Esophagus squamous epithelium (tissue), 5 donors: ENCODE results near the gene DCAF6. TPM values are rescaled to one million over a fixed set of nuclear protein-coding genes. Genes with fewer than 3 reads are reported as not detected.

Source experiments
- DNase-seq: peaks from one replicate; lab custom pipeline; 2025; lab: John Stamatoyannopoulos, UW
- H3K27ac ChIP-seq, 4 donors: fragments of 200-600 bp; sonication (generic); one replicate each; pipeline ENCODE4 v1.5.1; 2016 to 2019; ENCODE audit warnings: mild to moderate bottlenecking in 1 of 4
- H3K27me3 ChIP-seq, 4 donors: fragments of 200-600 bp; sonication (generic); 1 replicate in 3 of 4; 2 replicates in 1 of 4; pipeline versions ENCODE4 v1.5.1 to v1.6.0; 2017 to 2021; ENCODE audit warnings: antibody characterized with exemption in 1 of 4
- H3K36me3 ChIP-seq, 3 donors: fragments of 200-600 bp; sonication (generic); one replicate each; pipeline ENCODE4 v1.5.1; 2016 to 2019
- H3K4me1 ChIP-seq, 3 donors: fragments of 200-600 bp; sonication (generic); one replicate each; pipeline ENCODE4 v1.5.1; 2017 to 2019
- H3K4me3 ChIP-seq, 4 donors: fragments of 200-600 bp; sonication (generic); 1 replicate in 3 of 4; 2 replicates in 1 of 4; pipeline ENCODE4 v1.5.1; 2016 to 2019; ENCODE audit warnings: mild to moderate bottlenecking in 2 of 4, moderate library complexity in 1 of 4
- H3K9me3 ChIP-seq, 3 donors: fragments of 200-600 bp; sonication (generic); one replicate each; pipeline ENCODE4 v1.5.1; 2016 to 2019
- POLR2A ChIP-seq, 4 donors: fragments of 450-650 bp; IDR thresholded peaks; one replicate each; pipeline ENCODE4 v1.6.1; 2017; ENCODE audit warnings: antibody characterized with exemption in 4 of 4, mild to moderate bottlenecking in 4 of 4, moderate library complexity in 3 of 4
- WGBS, 2 donors: methylation state at CpG; one replicate each; pipeline ENCODE4 v1.1.5; 2018; 5-methylcytosine and 5-hydroxymethylcytosine counted together
- intact Hi-C: fragments of 100-400 bp; cut with DNase I; formaldehyde crosslinking; loops from one replicate; pipeline ENCODE4 v1.15.0; 2022
- total RNA-seq, 4 donors: library from RNA; depleted of rRNA; stranded (reverse); fragments of >200 nt; gene quantifications; one replicate each; pipeline ENCODE4 v1.1.0, GENCODE V29; 2016
- TF ChIP-seq, protein P1 (sequence below), 6 experiments: fragments of 450-650 bp in 4 of 6; fragments of 200-600 bp in 2 of 6; sonication (generic) in 2 of 6; IDR thresholded peaks; one replicate each; pipeline ENCODE4 v1.5.1; 2016 to 2019; ENCODE audit warnings: antibody characterized with exemption in 6 of 6, mild to moderate bottlenecking in 4 of 6, moderate library complexity in 4 of 6
- donor health status: DM: yes; HTN: yes; CAD: no.

The DCAF6 gene
- total RNA-seq, 4 donors from 2014 or later = 20.1 to 65.8 (median 44.5) TPM

DNA sequence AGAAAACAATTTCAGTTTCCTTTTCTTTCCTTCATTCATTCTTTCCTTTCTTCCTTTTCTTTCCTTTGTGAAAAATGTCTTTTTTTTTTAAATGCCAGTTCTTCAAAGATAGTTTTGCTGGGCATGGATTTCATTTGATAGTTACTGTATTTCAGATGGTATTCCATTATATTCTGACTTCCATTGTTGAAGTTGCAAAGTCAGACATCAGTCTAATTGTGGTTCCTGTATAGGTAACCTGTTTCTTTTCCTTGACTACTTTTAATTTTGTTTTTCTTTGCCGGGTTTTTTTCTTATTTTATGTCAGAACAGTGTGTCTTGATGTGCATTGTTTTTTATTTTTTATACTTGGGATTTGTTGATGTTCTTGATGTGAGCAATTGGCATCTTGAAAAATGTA, 40.8 kb downstream of the DCAF6 start:
- no peak overlapping the region for H3K27ac ChIP-seq
- no peaks in the 10 kb centered on the region for H3K27me3 ChIP-seq
- intact Hi-C loops = no loop called here
- no peaks in the 10 kb centered on the region for H3K4me1 ChIP-seq
- 93 to 94% methylated on average over 1 of the region's 1 CpG for WGBS, 2 donors
- TF ChIP-seq, protein P1, sequence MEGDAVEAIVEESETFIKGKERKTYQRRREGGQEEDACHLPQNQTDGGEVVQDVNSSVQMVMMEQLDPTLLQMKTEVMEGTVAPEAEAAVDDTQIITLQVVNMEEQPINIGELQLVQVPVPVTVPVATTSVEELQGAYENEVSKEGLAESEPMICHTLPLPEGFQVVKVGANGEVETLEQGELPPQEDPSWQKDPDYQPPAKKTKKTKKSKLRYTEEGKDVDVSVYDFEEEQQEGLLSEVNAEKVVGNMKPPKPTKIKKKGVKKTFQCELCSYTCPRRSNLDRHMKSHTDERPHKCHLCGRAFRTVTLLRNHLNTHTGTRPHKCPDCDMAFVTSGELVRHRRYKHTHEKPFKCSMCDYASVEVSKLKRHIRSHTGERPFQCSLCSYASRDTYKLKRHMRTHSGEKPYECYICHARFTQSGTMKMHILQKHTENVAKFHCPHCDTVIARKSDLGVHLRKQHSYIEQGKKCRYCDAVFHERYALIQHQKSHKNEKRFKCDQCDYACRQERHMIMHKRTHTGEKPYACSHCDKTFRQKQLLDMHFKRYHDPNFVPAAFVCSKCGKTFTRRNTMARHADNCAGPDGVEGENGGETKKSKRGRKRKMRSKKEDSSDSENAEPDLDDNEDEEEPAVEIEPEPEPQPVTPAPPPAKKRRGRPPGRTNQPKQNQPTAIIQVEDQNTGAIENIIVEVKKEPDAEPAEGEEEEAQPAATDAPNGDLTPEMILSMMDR (IDR thresholded peaks at IDR 0.05) = no peak
- no peak for TF ChIP-seq POLR2A (IDR thresholded peaks at IDR 0.05)
- DNase-seq = no peak
- H3K9me3 ChIP-seq = no peaks in the 10 kb centered on the region
- peaks cover 0 to 75% (median 13%) of the 10 kb centered on the region in 3 donors for H3K36me3 ChIP-seq
- H3K4me3 ChIP-seq = no peak overlapping the region

DNA sequence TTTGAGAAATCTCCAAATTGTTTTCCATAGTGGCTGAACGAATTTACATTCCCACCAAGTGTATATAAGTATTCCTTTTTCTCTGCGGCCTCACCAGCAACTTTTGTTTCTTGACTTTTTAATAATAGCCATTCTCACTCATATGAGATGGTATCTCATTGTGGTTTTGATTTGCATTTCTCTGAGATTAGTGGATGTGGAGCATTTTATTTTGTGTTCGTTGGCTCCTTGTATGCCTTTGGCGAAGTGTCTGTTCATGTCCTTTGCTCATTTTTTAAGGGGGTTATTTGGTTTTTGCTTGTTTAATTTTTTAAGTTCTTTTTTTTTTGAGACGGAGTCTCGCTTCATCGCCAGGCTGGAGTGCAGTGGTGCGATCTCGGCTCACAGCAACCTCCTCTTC, 45.5 kb downstream of the DCAF6 start:
- no peak for DNase-seq
- TF ChIP-seq POLR2A (IDR thresholded peaks at IDR 0.05) = no peak
- TF ChIP-seq, protein P1 (IDR thresholded peaks at IDR 0.05) = no peak
- WGBS, 2 donors = 94 to 97% methylated on average over 9 of the region's 9 CpGs
- intact Hi-C loops = no loop called here
- Histone ChIP-seq H3K9me3 (no peaks in the 10 kb centered on the region), H3K27me3 (no peaks in the 10 kb centered on the region), H3K27ac (no peak overlapping the region), H3K4me3 (no peak overlapping the region), H3K4me1 (peaks cover 0 to 8% (median 0%) of the 10 kb centered on the region in 3 donors), H3K36me3 (peaks cover 0 to 56% (median 0%) of the 10 kb centered on the region in 3 donors)

DNA sequence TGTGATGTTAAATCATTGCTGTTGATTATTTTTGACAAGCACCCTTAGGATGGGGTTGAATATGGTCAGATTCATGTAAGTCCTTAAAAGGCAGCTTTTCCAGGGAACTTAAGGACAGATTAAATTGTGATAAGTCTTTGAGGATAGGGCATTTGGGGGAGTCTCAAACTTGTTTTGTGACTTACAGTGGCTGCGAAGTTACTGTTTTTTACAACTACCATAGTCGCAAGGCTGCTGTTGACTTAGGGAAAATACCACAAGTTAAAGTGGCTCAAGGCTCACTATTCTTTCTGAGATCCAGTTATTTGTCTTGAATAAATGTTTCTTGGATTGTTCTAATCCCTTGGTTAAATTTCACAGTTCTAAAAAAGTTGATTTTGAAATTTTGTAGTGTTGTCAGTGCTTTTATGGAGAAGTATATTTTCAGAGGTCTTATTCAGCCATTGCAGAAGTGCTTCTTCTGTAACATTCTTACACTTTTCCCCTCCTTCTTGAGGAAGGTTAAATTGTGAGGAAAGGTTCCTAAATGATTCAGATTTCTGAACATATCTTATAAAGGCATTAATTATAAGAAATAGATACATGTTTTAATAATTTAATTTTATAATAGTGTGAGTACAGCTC, 47.4 kb downstream of the DCAF6 start:
- WGBS, 2 donors = 96 to 100% methylated on average over 2 of the region's 2 CpGs
- intact Hi-C loops = no loop called here
- Histone ChIP-seq H3K4me1 (peaks cover 0 to 8% (median 0%) of the 10 kb centered on the region in 3 donors), H3K27me3 (no peaks in the 10 kb centered on the region), H3K9me3 (no peaks in the 10 kb centered on the region), H3K4me3 (no peak overlapping the region), H3K36me3 (peaks cover 0 to 37% (median 0%) of the 10 kb centered on the region in 3 donors), H3K27ac (no peak overlapping the region)
- no peak for TF ChIP-seq POLR2A (IDR thresholded peaks at IDR 0.05)
- no peak for DNase-seq

DNA sequence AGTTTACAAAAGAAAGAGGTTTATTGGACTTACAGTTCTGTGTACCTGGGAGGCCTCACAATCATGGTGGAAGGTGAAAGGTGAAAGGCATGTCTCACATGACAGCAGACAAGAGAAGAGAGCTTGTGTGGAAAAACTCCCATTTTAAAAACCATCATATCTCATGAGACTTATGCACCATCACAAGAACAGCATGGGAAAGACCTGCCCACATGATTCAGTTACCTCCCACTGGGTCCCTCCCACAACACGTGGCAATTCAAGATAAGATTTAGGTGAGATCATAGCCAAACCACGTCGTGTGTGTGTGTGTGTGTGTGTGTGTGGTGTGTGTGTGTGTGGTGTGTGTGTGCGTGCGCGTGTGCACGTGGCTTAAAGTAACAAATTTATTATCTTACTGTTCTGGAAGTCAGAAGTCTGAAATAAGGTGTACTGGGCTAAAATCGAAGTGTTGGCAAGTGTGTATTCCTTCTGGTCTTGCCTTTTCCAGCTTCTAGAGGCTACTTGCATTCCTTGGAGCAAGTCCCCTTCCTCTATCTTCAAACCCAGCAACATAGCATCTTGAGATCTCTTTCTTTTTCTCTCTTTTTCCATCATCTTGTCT, 48.5 kb downstream of the DCAF6 start:
- H3K27me3 ChIP-seq = no peaks in the 10 kb centered on the region
- intact Hi-C loops = no loop called here
- TF ChIP-seq, protein P1 (IDR thresholded peaks at IDR 0.05) = no peak
- WGBS, 2 donors = 81 to 83% methylated on average over 8 of the region's 8 CpGs
- H3K9me3 ChIP-seq = no peaks in the 10 kb centered on the region
- DNase-seq = no peak
- peaks cover 0 to 8% (median 0%) of the 10 kb centered on the region in 3 donors for H3K4me1 ChIP-seq
- peaks cover 0 to 29% (median 0%) of the 10 kb centered on the region in 3 donors for H3K36me3 ChIP-seq
- no peak overlapping the region for H3K4me3 ChIP-seq
- H3K27ac ChIP-seq = no peak overlapping the region

DNA sequence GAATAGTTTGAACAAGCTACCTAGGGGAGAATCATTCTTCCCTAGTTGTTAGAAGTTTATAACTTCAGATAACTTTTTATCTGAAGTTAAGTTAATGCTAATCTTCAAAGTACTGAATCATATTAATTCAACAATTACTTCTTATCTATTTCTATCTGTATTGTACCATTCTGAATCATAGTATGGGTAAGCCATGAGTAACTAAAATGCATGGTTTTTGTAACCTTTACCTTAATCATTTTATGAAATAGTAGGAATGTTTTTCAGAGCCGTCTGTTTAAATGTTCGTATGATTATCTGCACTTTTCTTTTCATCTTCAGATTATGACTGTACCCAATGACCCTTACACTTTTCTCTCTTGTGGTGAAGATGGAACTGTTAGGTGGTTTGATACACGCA, 50.7 kb downstream of the DCAF6 start:
- TF ChIP-seq POLR2A (IDR thresholded peaks at IDR 0.05) = no peak
- TF ChIP-seq, protein P1 (IDR thresholded peaks at IDR 0.05) = no peak
- H3K4me3 ChIP-seq = no peak overlapping the region

More for the DNA sequence above, 50.7 kb downstream of the DCAF6 start:
- Histone ChIP-seq H3K27me3 (no peaks in the 10 kb centered on the region), H3K4me1 (peaks cover 0 to 8% (median 0%) of the 10 kb centered on the region in 3 donors), H3K36me3 (peaks cover 0 to 18% (median 0%) of the 10 kb centered on the region in 3 donors), H3K27ac (no peak overlapping the region), H3K9me3 (no peaks in the 10 kb centered on the region)
- DNase-seq = no peak
- intact Hi-C loops = no loop called here
- WGBS, 2 donors = 71 to 82% methylated on average over 3 of the region's 3 CpGs
